K562 (cell line): ENCODE measurements around the gene SEC24B. TPM values are rescaled to one million over a fixed set of nuclear protein-coding genes. Genes with fewer than 3 reads are reported as not detected.
"Not testable (repeated sequence)": the region's sequence is repeated elsewhere in the genome, so short reads cannot be mapped to it uniquely, and the experiment has no call there.

ENCODE experiments used
- ATAC-seq: fragments of 200-7000 bp; cut with Tn5 transposase; 3 replicates; pipeline ENCODE4 v1.9.1; 2020; ENCODE audit warnings: moderate library complexity
- BruUV-seq: library from RNA; stranded (reverse); fragments of 400-500 nt; replicated peaks from 2 replicates; lab custom pipeline; 2021; lab: Mats Ljungman, UMichigan
- CTCF ChIA-PET: fragments of 300-600 bp; formaldehyde crosslinking; extraction: SDS; loops from one replicate; lab custom pipeline; 2021; ENCODE audit warnings: low intra/inter-chr PET ratio; lab: Yijun Ruan, JAX
- POLR2A ChIA-PET: fragments of 300-600, 350-650 bp; sonication (Branson Sonifier 250); formaldehyde crosslinking; extraction: SDS; loops from one replicate; lab custom pipeline; 2021; ENCODE audit warnings: antibody characterized with exemption, inconsistent platforms; lab: Yijun Ruan, JAX
- DNase-seq, 4 experiments: peaks; one replicate each; pipeline versions ENCODE4 v3.0.0 to v3.0.0-alpha.2; 2011 to 2018; ENCODE audit warnings: low spot score in 3 of 4, mixed read lengths in 3 of 4; ENCODE audit errors: extremely low read depth in 1 of 4
- FAIRE-seq: peaks from 2 replicates; lab custom pipeline; 2011; peaks lifted over from hg19 to GRCh38; lab: Jason Lieb, UNC
- H2AFZ ChIP-seq: 2 replicates; pipeline ENCODE4 v1.6.0; 2011; ENCODE audit warnings: low read depth, low read length, control low read depth, inconsistent platforms
- H3K27ac ChIP-seq: fragments of 200-600 bp; 3 replicates; pipeline ENCODE4 v1.8.0; 2011; ENCODE audit warnings: low read depth, mild to moderate bottlenecking, control low read depth, inconsistent platforms, low read length, moderate library complexity, mixed read lengths; ENCODE audit errors: extremely low read depth
- H3K27me3 ChIP-seq, 2 experiments: fragments of 300-600 bp in 1 of 2; 2 replicates in 1 of 2; 3 replicates in 1 of 2; pipeline versions ENCODE4 v1.6.0 to v1.8.0; 2011; ENCODE audit warnings: inconsistent platforms in 2 of 2, low read length in 2 of 2, mild to moderate bottlenecking in 1 of 2, mixed read lengths in 1 of 2, moderate library complexity in 1 of 2; ENCODE audit not compliant: control insufficient read depth in 2 of 2, insufficient read depth in 2 of 2
- H3K36me3 ChIP-seq: fragments of 300-600 bp; 3 replicates; pipeline ENCODE4 v1.8.0; 2011; ENCODE audit warnings: mild to moderate bottlenecking, low read length, inconsistent platforms; ENCODE audit not compliant: control insufficient read depth, insufficient read depth
- H3K4me1 ChIP-seq, 2 experiments: fragments of 200-600 bp in 1 of 2; replicated peaks in 1 of 2; 2 replicates in 1 of 2; 3 replicates in 1 of 2; pipeline versions ENCODE4 v1.5.1 to v1.8.0; 2011; ENCODE audit warnings: inconsistent platforms in 2 of 2, low read length in 2 of 2, mild to moderate bottlenecking in 1 of 2, mixed read lengths in 1 of 2, moderate library complexity in 1 of 2; ENCODE audit not compliant: control insufficient read depth in 2 of 2, insufficient read depth in 2 of 2
- H3K4me2 ChIP-seq: 2 replicates; pipeline ENCODE4 v1.6.1; 2011; ENCODE audit warnings: low read length, control low read depth, inconsistent platforms, mixed read lengths; ENCODE audit not compliant: insufficient read depth
- H3K4me3 ChIP-seq: fragments of 200-600 bp; sonication (generic), shearing (Covaris generic); 2 replicates; pipeline ENCODE4 v1.5.1; 2016; ENCODE audit warnings: control low read depth, inconsistent platforms
- H3K79me2 ChIP-seq: fragments of 200-600 bp; 3 replicates; pipeline ENCODE4 v1.8.0; 2011; ENCODE audit warnings: low read length, inconsistent platforms; ENCODE audit not compliant: control insufficient read depth, insufficient read depth
- H3K9ac ChIP-seq, 2 experiments: 2 replicates each; pipeline versions ENCODE4 v1.6.0 to v1.6.1; 2011; ENCODE audit warnings: low read depth in 2 of 2, low read length in 2 of 2, control low read depth in 1 of 2, inconsistent platforms in 1 of 2, mild to moderate bottlenecking in 1 of 2, mixed read lengths in 1 of 2; ENCODE audit not compliant: insufficient read depth in 1 of 2
- H3K9me1 ChIP-seq: one replicate; pipeline ENCODE4 v1.6.0; 2011; ENCODE audit warnings: inconsistent platforms, mild to moderate bottlenecking, low read length, moderate library complexity; ENCODE audit not compliant: control insufficient read depth, insufficient read depth
- H3K9me3 ChIP-seq: replicated peaks from 2 replicates; pipeline ENCODE4 v1.5.1; 2011; ENCODE audit warnings: low read depth, low read length, inconsistent platforms; ENCODE audit not compliant: control insufficient read depth, insufficient read depth
- H4K20me1 ChIP-seq: replicated peaks from 2 replicates; pipeline ENCODE4 v1.6.1; 2011; ENCODE audit warnings: low read length, inconsistent platforms, mixed read lengths; ENCODE audit not compliant: control insufficient read depth, insufficient read depth
- CBX8 ChIP-seq: fragments of 200-600 bp; sonication (generic); IDR thresholded peaks from 2 replicates; pipeline ENCODE4 v1.6.1; 2012; ENCODE audit warnings: borderline replicate concordance, mixed run types, low read depth, mild to moderate bottlenecking, moderate library complexity, mixed read lengths, low read length, control low read depth, inconsistent platforms; ENCODE audit not compliant: poor library complexity, severe bottlenecking; ENCODE audit errors: extremely low read depth
- GATAD2B ChIP-seq: fragments of 450-650 bp; IDR thresholded peaks from 2 replicates; pipeline ENCODE4 v1.6.1; 2017; ENCODE audit warnings: mild to moderate bottlenecking, borderline replicate concordance
- PHF21A ChIP-seq: fragments of 450-650 bp; IDR thresholded peaks from 2 replicates; pipeline ENCODE4 v1.6.1; 2017; ENCODE audit warnings: low read depth, borderline replicate concordance
- WGBS: fragments of 100-300 bp; shearing (Covaris generic); methylation state at CpG from one replicate; pipeline ENCODE4 v1.1.6; 2016; ENCODE audit warnings: low coverage, mixed read lengths; ENCODE audit not compliant: insufficient coverage; ENCODE audit errors: missing lambda C conversion rate; 5-methylcytosine and 5-hydroxymethylcytosine counted together
- in situ Hi-C: fragments of 300-500 bp; cut with MboI; formaldehyde crosslinking; loops from 4 replicates; pipeline ENCODE4 v1.15.0; 2018; ENCODE audit warnings: inconsistent platforms, mixed read lengths
- intact Hi-C: fragments of 100-400 bp; cut with micrococcal nuclease; formaldehyde crosslinking; loops from 2 replicates; pipeline ENCODE4 v1.14.2; 2022
- polyA plus RNA-seq, 8 experiments: library from polyadenylated mRNA; depleted of rRNA in 4 of 8; stranded (reverse) in 5 of 8; unstranded in 3 of 8; fragments of >200 nt; fragmentation: Nextera tagmentation in 2 of 8; fragmentation: Illumina TruSeq in 1 of 8; extraction: Ambion mirVana in 2 of 8; extraction: Trizol in 1 of 8; gene quantifications; 2 replicates each; pipeline versions ENCODE4 v1.2.1 to v1.2.3, GENCODE V29; 2011 to 2014; ENCODE audit warnings: inconsistent platforms in 1 of 8, missing spikeins in 1 of 8
- total RNA-seq, 7 experiments: library from RNA; depleted of rRNA in 6 of 7; stranded (reverse); fragments of >200 nt in 6 of 7; fragmentation: Illumina TruSeq in 2 of 7; extraction: Trizol in 2 of 7; gene quantifications; 2 replicates each; pipeline versions ENCODE4 v1.2.1 to v1.2.3, GENCODE V29; 2011 to 2021; ENCODE audit warnings: low replicate concordance in 1 of 7
- TF ChIP-seq, protein P1 (sequence below), 2 experiments: fragments of 450-650 bp in 1 of 2; sonication (generic) in 1 of 2; formaldehyde crosslinking in 1 of 2; IDR thresholded peaks; 2 replicates each; pipeline versions ENCODE4 v1.7.1 to v1.9.0; 2016 to 2022; ENCODE audit warnings: inconsistent platforms in 1 of 2, mild to moderate bottlenecking in 1 of 2, missing genetic modification reagents in 1 of 2

SEC24B gene
- total and polyA plus RNA-seq, 9 of the 15 experiments (the other 6 are each of a cell fraction or from before 2014, with no cell fraction given), result 6.3 to 46.4 (median 17.1) TPM

- TF ChIP-seq, protein P1, sequence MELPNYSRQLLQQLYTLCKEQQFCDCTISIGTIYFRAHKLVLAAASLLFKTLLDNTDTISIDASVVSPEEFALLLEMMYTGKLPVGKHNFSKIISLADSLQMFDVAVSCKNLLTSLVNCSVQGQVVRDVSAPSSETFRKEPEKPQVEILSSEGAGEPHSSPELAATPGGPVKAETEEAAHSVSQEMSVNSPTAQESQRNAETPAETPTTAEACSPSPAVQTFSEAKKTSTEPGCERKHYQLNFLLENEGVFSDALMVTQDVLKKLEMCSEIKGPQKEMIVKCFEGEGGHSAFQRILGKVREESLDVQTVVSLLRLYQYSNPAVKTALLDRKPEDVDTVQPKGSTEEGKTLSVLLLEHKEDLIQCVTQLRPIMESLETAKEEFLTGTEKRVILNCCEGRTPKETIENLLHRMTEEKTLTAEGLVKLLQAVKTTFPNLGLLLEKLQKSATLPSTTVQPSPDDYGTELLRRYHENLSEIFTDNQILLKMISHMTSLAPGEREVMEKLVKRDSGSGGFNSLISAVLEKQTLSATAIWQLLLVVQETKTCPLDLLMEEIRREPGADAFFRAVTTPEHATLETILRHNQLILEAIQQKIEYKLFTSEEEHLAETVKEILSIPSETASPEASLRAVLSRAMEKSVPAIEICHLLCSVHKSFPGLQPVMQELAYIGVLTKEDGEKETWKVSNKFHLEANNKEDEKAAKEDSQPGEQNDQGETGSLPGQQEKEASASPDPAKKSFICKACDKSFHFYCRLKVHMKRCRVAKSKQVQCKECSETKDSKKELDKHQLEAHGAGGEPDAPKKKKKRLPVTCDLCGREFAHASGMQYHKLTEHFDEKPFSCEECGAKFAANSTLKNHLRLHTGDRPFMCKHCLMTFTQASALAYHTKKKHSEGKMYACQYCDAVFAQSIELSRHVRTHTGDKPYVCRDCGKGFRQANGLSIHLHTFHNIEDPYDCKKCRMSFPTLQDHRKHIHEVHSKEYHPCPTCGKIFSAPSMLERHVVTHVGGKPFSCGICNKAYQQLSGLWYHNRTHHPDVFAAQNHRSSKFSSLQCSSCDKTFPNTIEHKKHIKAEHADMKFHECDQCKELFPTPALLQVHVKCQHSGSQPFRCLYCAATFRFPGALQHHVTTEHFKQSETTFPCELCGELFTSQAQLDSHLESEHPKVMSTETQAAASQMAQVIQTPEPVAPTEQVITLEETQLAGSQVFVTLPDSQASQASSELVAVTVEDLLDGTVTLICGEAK (IDR thresholded peaks at IDR 0.05), result no peak
- TF ChIP-seq, protein P1 (CRISPR knock-in tag; IDR thresholded peaks at IDR 0.05), result no peak
- TF ChIP-seq PHF21A, result no peak
- TF ChIP-seq GATAD2B, result no peak
- no peak for TF ChIP-seq CBX8
- TF ChIP-seq, all 486 proteins: peak for 0
Measured at GRCh38 chr4:109511414-109511813, 77.8 kb downstream of the SEC24B start (continued).

- intact Hi-C loops, BruUV-seq, CTCF ChIA-PET: not testable (repeated sequence)
Measured at GRCh38 chr4:109513368-109513767, 79.8 kb downstream of the SEC24B start.

More at GRCh38 chr4:109513368-109513767, 79.8 kb downstream of the SEC24B start:
- ATAC-seq, H3K9me1 ChIP-seq, POLR2A ChIA-PET, H2AFZ ChIP-seq, in situ Hi-C loops, H3K4me1 ChIP-seq, H3K27me3 ChIP-seq, H3K9me3 ChIP-seq, H3K79me2 ChIP-seq, H3K9ac ChIP-seq, H4K20me1 ChIP-seq, H3K4me3 ChIP-seq, FAIRE-seq, DNase-seq, H3K4me2 ChIP-seq, H3K27ac ChIP-seq: not testable (repeated sequence)
- 91% methylated on average over 12 of the region's 12 CpGs for WGBS
- H3K36me3 ChIP-seq, result peaks cover 68% of the 10 kb centered on the region
